SK-N-SH treated with all-trans-retinoic acid at 6 μM for 48 hours (cell line): ENCODE measurements around the gene OR6Y1.

ENCODE experiments used
- ATAC-seq: fragments of 200-7000 bp; cut with Tn5 transposase; 3 replicates; pipeline ENCODE4 v1.9.1; 2020; ENCODE audit warnings: mild to moderate bottlenecking, moderate library complexity
- ARNTL ChIP-seq: fragments of 450-650 bp; formaldehyde crosslinking; IDR thresholded peaks from 2 replicates; pipeline ENCODE4 v1.5.0; 2020; ENCODE audit warnings: low read depth, mild to moderate bottlenecking, moderate library complexity, borderline replicate concordance
- BACH2 ChIP-seq: fragments of 250-450 bp; sonication (Bioruptor Pico); IDR thresholded peaks from 2 replicates; pipeline ENCODE4 v1.9.0; 2021; ENCODE audit warnings: mild to moderate bottlenecking, borderline replicate concordance
- CREB5 ChIP-seq: fragments of 250-450 bp; sonication (Bioruptor Pico); IDR thresholded peaks from 2 replicates; pipeline ENCODE4 v1.5.1; 2020; ENCODE audit warnings: low read depth, mild to moderate bottlenecking, moderate library complexity
- CSDC2 ChIP-seq: fragments of 250-450 bp; sonication (Bioruptor Pico); IDR thresholded peaks from 2 replicates; pipeline ENCODE4 v1.5.0; 2020; ENCODE audit warnings: mild to moderate bottlenecking, moderate library complexity
- CSRNP3 ChIP-seq: fragments of 250-450 bp; sonication (Bioruptor Pico); IDR thresholded peaks from 2 replicates; pipeline ENCODE4 v1.5.1; 2021; ENCODE audit warnings: mild to moderate bottlenecking, moderate library complexity
- ISL1 ChIP-seq: fragments of 250-450 bp; sonication (Bioruptor Pico); IDR thresholded peaks from 2 replicates; pipeline ENCODE4 v2.1.2; 2022; ENCODE audit warnings: mild to moderate bottlenecking, moderate library complexity
- OSR1 ChIP-seq: fragments of 250-450 bp; sonication (Bioruptor Pico); IDR thresholded peaks from 2 replicates; pipeline ENCODE4 v1.8.0; 2022; ENCODE audit warnings: moderate library complexity, mild to moderate bottlenecking, inconsistent platforms
- PATZ1 ChIP-seq: fragments of 250-450 bp; sonication (Bioruptor Pico); IDR thresholded peaks from 2 replicates; pipeline ENCODE4 v1.8.0; 2020; ENCODE audit warnings: mild to moderate bottlenecking, moderate library complexity, borderline replicate concordance
- POU6F1 ChIP-seq: fragments of 250-450 bp; sonication (Bioruptor Pico); IDR thresholded peaks from 2 replicates; pipeline ENCODE4 v1.8.0; 2021; ENCODE audit warnings: low read depth, mild to moderate bottlenecking, moderate library complexity, borderline replicate concordance
- RARB ChIP-seq: fragments of 250-450 bp; sonication (Bioruptor Pico); IDR thresholded peaks from 2 replicates; pipeline ENCODE4 v1.8.0; 2021; ENCODE audit warnings: mild to moderate bottlenecking, moderate library complexity
- TCF4 ChIP-seq: fragments of 250-450 bp; sonication (Bioruptor Pico); IDR thresholded peaks from 2 replicates; pipeline ENCODE4 v1.8.0; 2021; ENCODE audit warnings: mild to moderate bottlenecking, moderate library complexity, borderline replicate concordance
- TOX ChIP-seq: fragments of 250-450 bp; sonication (Bioruptor Pico); IDR thresholded peaks from 2 replicates; pipeline ENCODE4 v1.8.0; 2021; ENCODE audit warnings: mild to moderate bottlenecking, moderate library complexity, borderline replicate concordance
- TSHZ2 ChIP-seq: fragments of 250-450 bp; sonication (Bioruptor Pico); IDR thresholded peaks from 2 replicates; pipeline ENCODE4 v1.5.0; 2020; ENCODE audit warnings: mild to moderate bottlenecking, moderate library complexity
- ZC3H10 ChIP-seq: fragments of 250-450 bp; sonication (Bioruptor Pico); IDR thresholded peaks from 2 replicates; pipeline ENCODE4 v1.5.1; 2021; ENCODE audit warnings: mild to moderate bottlenecking, moderate library complexity
- ZFP3 ChIP-seq: fragments of 250-450 bp; sonication (Bioruptor Pico); IDR thresholded peaks from 2 replicates; pipeline ENCODE4 v1.5.0; 2020; ENCODE audit warnings: mild to moderate bottlenecking, moderate library complexity
- ZFP30 ChIP-seq: fragments of 450-650 bp; formaldehyde crosslinking; IDR thresholded peaks from 2 replicates; pipeline ENCODE4 v1.5.0; 2022; ENCODE audit warnings: mild to moderate bottlenecking, moderate library complexity
- ZNF565 ChIP-seq: fragments of 450-650 bp; formaldehyde crosslinking; conservative IDR thresholded peaks from 2 replicates; pipeline ENCODE4 v1.5.0; 2020; ENCODE audit warnings: low read depth, mild to moderate bottlenecking, moderate library complexity
- ZNF70 ChIP-seq: fragments of 450-650 bp; formaldehyde crosslinking; IDR thresholded peaks from 2 replicates; pipeline ENCODE4 v1.5.0; 2020; ENCODE audit warnings: mild to moderate bottlenecking, moderate library complexity

The OR6Y1 gene

GRCh38 chr1:158534496-158534895 is 19.7 kb downstream of the OR6Y1 start:
- TF ChIP-seq ARNTL (no peak), OSR1 (CRISPR knock-in tag) (no peak), ZFP30 (no peak), ZNF565 (CRISPR knock-in tag) (no peak), CREB5 (no peak), ISL1 (no peak), TOX (CRISPR knock-in tag) (no peak), CSDC2 (CRISPR knock-in tag) (no peak), PATZ1 (CRISPR knock-in tag) (no peak), TSHZ2 (CRISPR knock-in tag) (no peak), ZNF70 (CRISPR knock-in tag) (no peak), ZFP3 (CRISPR knock-in tag) (no peak), RARB (CRISPR knock-in tag) (no peak), TCF4 (CRISPR knock-in tag) (no peak), POU6F1 (CRISPR knock-in tag) (no peak)
- TF ChIP-seq, all 23 proteins: peak for 0

GRCh38 chr1:158527190-158527815 is 26.9 kb downstream of the OR6Y1 start:
- peak; percentile 60; the same call in 1 of the 3 replicates for ATAC-seq
- TF ChIP-seq TSHZ2 (CRISPR knock-in tag) = no peak
- TF ChIP-seq POU6F1 (CRISPR knock-in tag) = no peak
- TF ChIP-seq TOX (CRISPR knock-in tag) = no peak
- no peak for TF ChIP-seq CSRNP3 (CRISPR knock-in tag)
- no peak for TF ChIP-seq ZC3H10
- TF ChIP-seq ISL1 = no peak
- no peak for TF ChIP-seq ZNF70 (CRISPR knock-in tag)
- TF ChIP-seq ZFP30 = no peak
- no peak for TF ChIP-seq BACH2 (CRISPR knock-in tag)
- TF ChIP-seq, all 23 proteins: peak for 0

More at GRCh38 chr1:158534496-158534895, 19.7 kb downstream of the OR6Y1 start:
- ATAC-seq = no peak
